ENCODE measurements around the gene TFEB.

The TFEB gene

DNA sequence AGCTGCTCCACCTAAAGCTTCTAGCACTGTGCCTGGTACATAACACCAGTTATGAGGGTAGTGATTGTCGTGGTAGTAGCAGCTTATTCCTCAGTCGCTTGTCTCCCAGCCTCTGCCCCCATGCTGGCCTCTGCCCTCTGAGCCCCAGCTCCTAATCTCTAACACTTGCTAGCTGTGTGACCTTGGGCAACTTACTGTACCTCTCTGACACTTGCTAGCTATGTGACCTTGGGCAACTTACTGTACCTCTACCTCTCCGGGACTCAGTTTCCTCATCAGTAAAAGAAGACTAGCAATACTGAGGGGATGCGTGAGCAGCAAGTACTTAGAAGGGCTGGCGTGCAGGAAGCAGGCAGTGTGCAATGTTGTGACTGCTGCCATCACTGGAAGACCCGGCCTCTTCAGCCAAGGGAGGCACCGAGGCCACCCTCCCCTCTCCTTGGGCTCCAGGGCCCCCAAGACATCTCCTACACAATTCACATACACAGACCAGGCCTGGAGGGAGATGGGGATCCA is 87.3 kb downstream of the TFEB start:
- no peak for DNase-seq

DNA sequence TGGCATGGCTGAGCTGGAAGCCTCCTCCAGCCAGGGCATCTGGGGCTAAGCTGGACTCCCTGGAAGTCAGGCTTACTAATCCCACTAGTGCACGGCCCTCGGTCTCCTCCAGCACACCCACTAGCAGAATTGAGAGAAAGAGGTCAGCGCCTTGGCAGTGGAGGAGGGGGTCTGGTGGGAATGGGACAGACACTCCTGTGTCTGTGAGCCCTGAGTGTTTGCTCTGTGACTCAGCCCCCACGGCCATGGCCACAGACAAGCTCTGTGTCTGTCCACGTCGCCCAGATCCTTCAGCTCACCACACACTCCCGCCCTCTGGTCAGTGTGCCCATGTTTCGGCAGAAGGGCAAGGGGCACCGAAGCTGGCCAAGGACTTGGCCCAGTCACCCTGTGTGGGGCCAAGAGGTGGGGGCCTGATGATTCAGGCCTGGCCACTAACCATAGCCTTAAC is 88.3 kb downstream of the TFEB start:
- DNase-seq = no peak

DNA sequence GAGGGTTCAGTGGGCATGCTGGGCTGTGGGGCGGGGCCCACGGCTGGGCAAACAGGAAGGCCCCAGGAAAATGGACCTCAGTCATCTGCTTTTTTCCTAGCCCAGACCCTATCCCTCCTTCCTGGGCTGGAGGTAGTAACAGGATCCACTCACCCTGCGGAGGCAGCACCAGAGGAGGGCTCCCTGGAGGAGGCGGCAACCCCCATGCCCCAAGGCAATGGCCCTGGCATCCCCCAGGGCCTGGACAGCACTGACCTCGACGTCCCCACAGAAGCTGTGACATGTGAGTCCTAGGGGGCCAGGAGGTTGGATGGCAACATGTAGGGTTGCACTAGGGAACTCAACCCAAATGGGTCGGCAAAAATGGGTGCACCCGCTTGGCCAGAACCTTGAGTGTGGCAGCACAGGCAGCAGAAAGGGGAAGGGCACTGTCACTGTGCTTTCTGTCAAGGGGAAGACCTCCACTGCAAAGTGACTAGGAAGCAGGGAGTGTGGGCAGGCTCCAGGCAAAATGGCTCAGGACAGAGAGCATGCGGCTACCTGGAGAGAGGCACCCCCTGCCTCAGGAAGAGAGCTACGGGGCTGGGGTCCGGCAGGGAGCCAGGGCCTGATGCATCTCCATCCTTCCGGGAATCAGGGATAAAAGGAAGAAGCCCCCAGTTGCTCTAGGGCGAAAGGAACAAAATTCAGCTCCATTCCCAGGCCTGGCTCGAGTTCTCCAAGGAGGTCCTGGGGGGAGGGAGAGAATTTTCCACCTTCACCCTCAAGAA is 89.2 kb downstream of the TFEB start:
- DNase-seq = no peak

DNA sequence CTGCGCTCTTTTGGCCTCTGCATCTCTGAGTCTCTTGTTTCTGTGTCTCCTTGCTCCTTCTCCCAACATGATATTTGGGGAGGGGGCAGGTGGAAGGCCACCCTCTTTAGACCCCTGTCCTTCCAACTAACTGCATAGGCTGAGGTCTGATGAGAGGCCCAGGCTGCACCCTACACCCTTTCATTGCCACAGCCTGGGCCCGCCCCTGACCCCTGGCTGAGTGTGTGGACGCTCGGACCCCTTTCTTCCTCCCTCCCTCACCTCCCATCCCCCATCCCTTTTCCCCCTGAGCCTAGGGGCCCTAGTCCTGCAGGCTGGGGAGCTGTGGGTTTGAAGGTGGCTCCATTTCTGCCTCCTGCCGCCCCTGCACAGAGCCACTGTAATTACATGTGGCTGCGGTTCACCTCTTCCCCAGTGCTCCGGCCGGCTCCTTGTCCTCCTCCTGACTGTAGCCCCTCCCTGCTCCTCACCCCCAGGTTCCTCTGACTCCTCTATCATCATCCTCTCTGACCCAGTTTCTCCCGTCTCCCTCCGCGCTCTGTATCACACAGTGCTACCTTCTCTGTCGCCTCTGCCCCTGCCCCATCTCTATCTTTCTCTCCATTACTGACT is 90.3 kb downstream of the TFEB start:
- DNase-seq = no peak

DNA sequence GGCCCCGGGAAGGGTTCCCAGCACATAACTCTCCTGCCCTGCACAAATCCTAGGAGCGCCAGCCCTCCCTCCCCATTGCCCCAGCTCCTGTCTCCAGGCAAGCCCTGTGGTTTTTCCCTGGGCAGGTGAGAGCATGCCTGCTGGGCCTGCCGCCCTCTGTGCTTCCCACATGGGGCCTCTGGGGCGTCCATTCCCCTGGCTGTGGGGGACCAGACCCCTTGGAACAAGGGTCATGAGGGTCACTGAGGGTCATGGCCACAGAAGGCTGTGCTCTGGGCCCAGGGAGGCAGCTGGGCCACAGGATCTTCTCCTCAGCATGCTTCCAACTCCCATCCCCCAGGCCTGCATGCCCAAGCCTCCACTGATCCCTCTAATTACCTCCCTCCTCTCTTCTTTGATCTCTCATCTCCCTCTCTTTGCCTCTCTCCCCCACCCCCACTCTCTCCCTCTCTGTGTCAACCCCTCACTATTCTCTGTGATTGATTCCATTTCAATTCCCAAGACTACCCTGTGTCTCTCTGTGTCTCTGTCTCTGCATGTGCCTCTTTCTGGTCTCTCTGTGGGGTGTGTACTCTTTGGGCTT is 91.0 kb downstream of the TFEB start:
- DNase-seq = peak; percentile 58

DNA sequence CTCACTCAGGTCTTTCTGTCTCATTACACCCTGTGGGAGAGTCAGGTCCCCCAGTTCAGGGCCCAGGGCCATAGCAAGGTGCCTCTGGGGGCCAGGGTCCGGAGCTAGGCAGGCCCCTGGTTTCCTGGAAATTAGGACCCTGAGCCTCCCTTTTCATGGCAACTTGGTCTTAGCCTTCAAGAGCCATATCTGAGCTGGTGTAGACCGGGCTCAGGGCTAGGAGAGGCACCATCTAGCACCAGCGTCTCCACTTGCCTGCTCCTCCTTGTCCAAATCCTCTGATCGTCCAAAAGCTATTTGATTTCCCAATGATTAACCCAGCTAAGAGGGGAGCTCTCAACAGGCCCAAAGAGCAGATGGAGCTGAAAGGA is 91.5 kb downstream of the TFEB start:
- no peak for DNase-seq

DNA sequence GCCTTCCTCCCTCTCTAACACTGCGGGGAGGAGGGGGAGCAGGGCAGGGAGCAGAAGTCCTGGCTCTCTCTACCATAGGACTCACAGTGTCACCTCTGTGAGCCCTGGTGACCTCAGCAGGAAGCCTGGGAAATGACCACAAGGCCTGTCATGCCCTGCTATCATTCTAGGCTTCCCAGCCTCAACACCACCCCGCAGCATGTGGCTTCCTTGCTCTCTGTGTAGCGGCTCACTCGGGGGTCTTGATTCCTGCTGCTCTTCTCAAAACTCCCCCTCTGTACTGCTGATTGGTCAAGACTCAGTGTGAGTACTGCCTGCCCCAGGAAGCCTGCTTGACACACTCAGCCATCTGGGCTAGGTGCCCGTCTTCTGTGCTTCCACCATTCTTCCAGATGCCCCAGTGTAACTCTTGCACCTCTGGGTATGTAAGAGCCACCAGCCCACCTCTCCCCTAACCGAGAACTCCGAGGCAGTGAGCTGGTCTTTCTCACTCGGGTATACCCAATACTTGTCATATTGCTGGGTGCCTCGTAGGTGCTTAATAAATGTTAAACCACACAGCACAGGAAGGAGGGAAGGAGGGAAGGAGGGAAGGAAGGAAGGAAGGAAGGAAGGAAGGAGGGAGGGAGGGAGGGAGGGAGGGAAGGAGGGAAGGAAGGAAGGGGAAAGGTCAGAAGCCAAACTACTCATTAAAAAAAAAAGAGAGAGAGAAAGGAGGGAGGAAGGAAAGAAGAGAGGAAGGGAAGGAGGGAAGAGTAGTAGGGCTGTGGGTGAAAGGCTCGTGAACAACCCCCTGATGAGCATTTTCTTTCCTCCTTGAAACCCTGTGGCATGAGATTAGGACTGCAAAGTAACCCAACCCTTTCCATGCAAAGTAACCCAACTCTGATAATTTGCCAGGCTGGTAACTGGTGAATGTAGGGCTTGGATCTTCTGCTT is 92.2 kb downstream of the TFEB start:
- no peak for DNase-seq

DNA sequence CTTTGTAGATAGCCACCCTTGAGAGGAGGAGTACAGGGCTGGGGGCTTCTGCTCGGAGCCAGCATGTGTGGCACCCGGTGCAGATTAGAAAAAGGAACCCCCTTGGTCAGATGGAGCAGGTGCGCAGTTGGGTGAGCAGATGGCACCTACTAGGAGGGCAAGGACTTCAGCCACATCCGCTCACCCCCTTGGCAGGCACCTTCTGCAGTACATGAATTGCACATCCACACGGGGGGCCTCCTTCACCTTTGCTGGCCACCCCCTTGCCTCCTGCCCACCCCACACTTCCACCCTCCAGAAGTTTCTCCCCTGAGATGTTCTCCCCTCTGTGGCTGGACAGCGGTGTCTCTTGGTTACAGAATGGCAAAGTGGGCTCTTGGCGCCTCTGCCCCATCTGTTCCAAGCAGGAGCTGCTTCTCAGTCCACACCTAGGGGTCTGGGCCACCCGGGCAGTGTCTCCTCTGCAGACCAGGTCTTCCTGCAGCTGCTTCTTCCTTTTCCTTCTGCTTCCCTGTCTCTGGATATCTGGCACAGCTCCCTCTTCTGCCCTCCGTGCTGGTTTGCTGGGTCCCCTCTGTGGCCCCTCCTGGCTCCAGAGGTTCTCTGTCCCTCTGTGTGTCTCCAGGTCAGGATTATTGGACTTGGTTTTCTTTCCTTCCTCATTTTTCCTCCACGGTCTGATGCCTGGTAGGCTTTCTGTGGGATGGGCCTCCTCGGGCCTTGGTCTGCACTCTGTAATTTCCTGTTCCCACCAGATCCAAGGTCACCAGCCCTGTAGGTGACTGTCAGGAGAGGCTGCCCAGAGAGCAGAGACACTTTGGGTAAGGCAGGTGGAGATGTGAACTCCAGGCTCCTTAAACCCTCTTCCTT is 93.1 kb downstream of the TFEB start:
- no peak for DNase-seq

DNA sequence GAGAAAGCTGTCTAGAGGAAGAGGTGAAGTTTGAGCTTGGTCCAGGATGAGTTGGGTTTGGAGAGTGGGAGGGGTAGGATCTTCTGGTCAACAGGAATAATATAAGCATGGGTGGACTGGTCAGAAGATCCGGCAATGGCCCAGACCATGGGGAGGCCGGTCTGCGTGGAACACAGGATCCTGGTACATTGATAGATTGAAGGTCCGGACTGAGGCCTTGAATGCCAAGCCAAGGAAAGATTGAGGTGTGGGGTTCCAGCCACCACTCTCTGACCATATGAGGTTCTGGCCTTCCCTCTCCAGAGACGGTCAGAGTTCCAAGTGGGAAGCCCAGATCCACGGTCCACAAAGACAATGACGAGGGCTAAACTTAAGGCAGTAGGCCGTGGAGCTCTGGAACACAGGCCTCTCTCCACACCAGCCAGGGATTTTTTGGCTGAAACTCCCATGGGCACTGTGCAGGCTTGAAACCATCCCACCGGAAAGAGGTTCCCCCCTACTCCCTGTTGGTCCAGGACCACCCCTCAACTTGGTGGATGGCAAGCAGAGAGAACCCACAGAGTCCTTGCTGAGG is 94.0 kb downstream of the TFEB start:
- DNase-seq = no peak

DNA sequence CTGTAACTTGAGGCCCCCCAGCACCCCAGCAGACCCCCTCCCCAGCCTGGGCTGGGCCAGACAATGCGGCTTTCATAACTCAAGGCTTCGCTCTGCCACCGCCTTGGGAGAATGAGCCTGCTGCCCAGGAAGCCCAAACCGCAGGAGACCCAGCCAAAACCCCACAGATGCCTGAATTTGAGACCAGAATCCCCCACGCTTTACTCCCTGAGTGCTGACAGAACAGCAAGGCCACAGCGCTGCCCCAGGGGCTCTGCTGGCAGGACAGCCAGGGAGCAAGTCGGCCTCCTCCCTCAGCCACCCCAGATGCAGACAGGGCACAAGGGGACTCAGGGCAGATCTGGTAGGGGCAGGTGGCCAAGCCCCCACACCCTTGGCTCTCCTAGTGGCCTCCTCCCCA is 95.0 kb downstream of the TFEB start:
- no peak for DNase-seq

DNA sequence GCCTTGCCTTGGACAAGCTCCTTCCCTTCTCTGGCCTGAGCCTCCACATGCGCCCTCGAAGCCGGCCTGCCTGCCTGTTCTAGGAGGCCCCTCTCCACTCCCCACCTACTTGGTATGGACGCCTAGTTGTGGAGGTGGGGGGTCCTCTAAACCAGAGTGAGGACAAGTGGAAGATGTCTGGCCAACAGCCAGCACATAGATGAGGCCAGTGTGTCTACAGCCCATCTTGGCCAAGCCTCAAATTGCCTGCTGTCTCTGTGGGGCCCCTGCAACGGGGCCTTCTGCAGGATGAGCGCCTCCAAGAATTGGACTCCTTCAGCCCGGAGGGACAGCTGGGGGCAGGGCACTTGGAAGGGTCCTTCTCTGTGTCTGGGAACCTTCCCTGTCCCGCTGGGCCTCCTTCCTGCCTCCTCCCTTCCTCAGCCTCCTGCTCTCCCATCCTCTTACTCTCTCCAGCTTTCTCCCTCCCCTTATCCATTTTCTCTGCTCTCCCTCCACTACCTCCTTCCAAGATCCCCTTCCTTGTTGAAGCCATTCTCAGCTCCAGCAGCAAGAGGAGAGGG is 95.5 kb downstream of the TFEB start:
- no peak for DNase-seq

DNA sequence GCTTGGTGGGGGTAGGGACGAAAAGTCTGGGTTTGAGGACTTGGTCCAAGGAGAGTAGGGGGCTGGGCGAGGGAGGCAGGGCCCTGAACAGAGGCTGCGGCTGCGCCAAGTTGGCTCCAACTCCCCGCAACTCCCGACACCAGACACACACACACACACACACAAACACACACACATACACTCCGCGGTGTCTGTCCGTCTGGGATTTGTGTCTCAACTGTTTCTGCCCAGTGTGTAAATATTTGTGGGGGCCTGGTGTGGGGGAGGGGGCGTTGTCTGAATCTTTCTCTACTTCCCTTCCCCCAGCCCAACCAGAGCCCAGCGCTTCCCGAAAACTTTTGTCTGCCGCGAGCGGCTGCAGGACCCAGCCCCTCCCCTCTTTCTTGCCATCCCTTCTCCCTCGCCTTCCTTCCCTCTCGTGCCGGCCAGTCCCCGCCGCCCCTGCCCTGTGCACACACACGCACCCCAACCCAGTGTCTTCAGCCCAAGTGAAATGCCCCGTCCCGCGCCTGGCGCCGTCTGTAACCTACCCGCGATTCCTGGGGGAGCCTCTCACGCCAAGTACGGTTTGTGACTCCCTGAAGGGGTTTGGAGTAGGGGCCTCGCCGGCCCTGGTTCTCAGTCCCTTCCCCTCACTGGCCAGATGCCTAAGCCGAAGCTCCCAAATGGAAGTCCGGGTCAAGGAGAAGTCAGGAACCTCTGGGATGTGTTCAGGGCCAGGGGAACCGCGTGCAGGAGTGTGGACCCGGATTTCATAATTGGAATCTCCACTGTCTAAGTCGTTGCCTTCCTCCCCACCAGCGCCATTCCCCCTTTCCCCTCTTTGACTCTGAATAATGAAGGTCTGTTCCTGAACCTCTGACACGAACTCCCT is 96.2 kb downstream of the TFEB start:
- DNase-seq = no peak

DNA sequence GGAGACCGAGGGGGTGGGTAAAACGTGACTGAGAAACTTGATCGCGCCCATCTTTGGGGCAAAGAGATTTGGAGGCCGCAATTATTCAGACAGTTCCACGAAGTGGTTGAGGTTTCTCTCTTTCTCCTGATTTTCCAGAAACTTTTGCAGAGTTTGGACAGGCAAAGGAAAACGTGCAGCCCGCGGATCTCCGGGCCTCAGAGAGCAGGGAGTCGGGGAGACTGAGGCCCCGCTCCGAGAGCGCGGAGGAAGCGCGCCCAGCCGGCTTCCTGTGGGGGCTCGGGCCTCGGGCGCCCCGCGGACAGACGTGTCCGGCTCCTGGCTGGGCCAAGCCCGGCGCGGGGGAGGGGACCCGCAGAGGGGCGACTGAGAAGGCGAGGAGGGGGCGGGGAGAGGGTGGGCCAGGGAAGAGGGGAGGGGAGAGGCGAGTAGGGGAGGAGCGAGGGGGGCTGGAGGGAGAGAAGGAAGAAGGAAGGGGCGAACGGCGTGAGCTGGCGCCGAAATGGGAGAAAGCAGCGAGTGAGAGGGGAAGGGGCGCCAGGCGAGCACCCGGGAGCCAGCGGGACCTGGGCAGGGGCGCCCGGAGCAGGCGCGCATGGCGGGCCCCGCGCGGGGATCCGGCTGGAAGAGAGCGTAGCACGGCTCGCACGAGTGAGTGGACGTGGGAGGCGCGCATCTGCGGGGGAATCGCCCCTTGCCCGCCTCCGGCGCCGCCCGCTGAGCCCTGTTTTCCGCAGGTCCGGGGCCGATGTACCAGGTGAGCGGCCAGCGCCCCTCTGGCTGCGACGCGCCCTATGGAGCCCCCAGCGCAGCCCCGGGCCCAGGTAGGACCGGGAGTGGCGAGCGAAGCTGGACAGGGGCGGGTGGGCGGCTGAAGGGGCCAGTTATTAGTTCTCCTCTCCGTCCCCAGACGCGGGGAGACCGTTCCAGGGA is 97.1 kb downstream of the TFEB start, which contains the start of gene MDFI:
Gene MDFI, plus strand, starts transcription at position 467 of the 933 bp plus-strand sequence. Its CDS starts 282 bp downstream, at position 749.
- DNase-seq = no peak

DNA sequence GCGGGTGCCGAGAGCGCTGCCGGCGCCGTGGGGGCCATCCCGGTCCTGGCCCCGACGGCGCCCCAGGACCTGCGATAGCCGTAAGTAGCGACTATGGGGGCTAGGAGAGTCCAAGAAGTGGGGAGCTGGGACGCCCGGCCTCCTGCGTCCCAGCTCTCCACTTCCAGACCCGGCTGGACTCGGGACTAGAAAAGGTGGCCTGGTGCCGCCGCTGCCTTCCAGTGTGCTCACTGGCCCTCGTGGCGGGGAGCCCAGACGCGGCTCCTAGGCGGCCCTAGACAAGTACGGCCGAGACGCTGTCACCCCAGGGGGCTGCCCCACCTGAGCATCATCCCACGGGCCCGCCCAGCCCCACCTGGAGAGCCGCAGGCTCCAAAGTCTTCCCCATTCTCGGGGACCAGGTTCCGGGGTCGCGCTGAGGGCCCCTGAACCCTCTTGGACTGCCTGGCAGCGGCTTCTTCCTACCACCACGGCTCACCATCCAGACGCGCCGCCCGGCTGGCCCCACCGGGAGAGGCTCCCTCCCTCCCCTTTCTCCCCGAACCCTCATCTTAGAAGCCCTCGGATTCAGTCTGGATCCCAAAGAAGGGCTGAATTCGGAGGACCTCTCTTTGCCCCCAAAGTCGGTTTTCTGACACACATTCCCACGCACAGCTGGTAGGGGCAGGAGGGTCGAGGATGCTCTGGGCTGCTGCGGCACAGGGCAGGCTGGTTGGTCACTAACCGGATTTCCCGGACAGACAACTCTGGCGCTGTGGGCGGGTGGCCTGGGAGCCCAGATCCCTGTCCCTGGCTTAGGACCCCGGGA is 98.0 kb downstream of the TFEB start:
- DNase-seq = no peak

DNA sequence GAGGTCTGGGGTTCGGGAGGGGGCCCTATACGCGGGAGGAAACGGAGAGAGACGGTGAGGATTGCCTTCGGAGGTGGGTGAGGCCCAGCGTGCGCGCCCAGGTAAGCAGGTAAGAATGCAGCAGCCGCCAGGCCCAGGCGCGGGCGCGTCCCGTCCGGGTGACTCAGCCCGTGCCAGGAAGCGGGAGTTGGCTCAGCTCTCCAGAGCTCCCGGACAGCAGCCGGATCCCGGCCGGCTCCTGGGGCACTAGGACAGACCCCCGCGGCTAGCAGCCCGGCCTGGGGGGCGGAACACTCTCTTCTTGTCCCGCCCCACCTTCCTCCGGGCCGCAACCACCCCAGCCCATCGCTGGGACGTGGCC is 98.6 kb downstream of the TFEB start:
- DNase-seq = no peak

DNA sequence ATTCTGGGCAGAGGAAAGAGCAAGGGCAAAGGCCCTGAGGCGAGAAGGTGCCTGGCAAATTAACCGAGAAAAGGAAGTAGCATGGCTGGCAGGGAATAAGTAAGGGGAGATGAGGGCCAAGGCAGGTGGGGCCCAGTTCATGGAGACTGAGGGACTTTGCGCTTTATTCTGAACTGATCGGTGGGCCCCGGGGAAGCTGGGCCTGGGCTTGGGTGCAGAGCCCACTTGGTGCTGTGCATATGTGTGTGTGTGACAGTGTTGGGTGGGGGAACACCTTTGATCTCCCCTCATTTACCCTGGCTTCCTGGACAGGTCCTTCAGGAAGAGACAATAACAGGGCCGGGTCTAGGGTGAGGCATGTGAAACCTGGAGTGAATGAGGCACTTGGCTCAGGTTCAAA is 100.0 kb downstream of the TFEB start:
- no peak for DNase-seq

DNA sequence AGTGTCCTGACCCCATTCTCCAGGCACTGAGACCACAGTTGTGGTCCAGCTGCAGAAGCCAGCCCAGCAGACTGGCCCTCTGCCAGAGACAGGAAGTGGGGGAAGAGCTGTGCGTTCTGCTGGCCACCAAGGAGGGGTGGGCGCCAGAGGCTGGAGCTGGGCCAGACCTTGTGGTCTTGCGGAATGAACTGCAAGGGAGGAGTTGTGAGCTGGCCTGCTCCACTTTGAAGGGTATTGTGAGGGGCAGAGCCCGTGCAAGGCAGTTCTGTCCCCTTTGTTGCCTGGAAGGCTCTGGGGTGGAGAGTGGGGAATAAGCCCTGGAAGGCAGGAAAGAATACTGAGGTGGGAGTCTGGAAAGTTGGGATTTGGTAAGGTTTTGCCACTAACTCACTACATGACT is 100.8 kb downstream of the TFEB start:
- DNase-seq = no peak
